ENCODE data around the gene NLGN1. TPM values are rescaled to one million over a fixed set of nuclear protein-coding genes. Genes with fewer than 3 reads are reported as not detected.

Gene NLGN1
- total and polyA plus RNA-seq, 5 experiments from 2014 or later, result not detected

- H3K27ac Mint-ChIP-seq, result no peak overlapping the region
- ATAC-seq (no peak), DNase-seq (no peak)
- H3K27me3 Mint-ChIP-seq, result no peaks in the 10 kb centered on the region
- H3K36me3 Mint-ChIP-seq, result no peaks in the 10 kb centered on the region
- peaks cover 0 to 11% (median 0%) of the 10 kb centered on the region in 9 donors for H3K9me3 Mint-ChIP-seq
- H3K4me1 Mint-ChIP-seq, result peaks cover 0 to 2% (median 0%) of the 10 kb centered on the region in 4 donors
- POLR2A ChIA-PET, result no interaction called here
- H3K4me3 Mint-ChIP-seq, result no peak overlapping the region
Observed at GRCh38 chr3:173622166-173622565, 224.6 kb downstream of the NLGN1 start.

- no peaks in the 10 kb centered on the region for H3K36me3 Mint-ChIP-seq
- POLR2A ChIA-PET, result no interaction called here
- peaks cover 0 to 2% (median 0%) of the 10 kb centered on the region in 4 donors for H3K4me1 Mint-ChIP-seq
Observed at GRCh38 chr3:173624086-173624485, 226.5 kb downstream of the NLGN1 start.

GRCh38 chr3:173630849-173631248 is 233.3 kb downstream of the NLGN1 start:
- peaks cover 0 to 16% (median 0%) of the 10 kb centered on the region in 9 donors for H3K9me3 Mint-ChIP-seq
- H3K27me3 Mint-ChIP-seq, result no peaks in the 10 kb centered on the region
- ATAC-seq (no peak), DNase-seq (no peak)
- H3K27ac Mint-ChIP-seq, result no peak overlapping the region
- H3K4me3 Mint-ChIP-seq, result no peak overlapping the region
- POLR2A ChIA-PET, result no interaction called here
- no peaks in the 10 kb centered on the region for H3K36me3 Mint-ChIP-seq
- H3K4me1 Mint-ChIP-seq, result no peaks in the 10 kb centered on the region

More at GRCh38 chr3:173624086-173624485, 226.5 kb downstream of the NLGN1 start:
- ATAC-seq, result no peak
- no peak for DNase-seq
- Mint-ChIP-seq H3K27me3 (no peaks in the 10 kb centered on the region), H3K4me3 (no peak overlapping the region), H3K9me3 (peaks cover 0 to 11% (median 0%) of the 10 kb centered on the region in 9 donors), H3K27ac (no peak overlapping the region)

- H3K36me3 Mint-ChIP-seq, result no peaks in the 10 kb centered on the region
- no peaks in the 10 kb centered on the region for H3K4me1 Mint-ChIP-seq
- H3K4me3 Mint-ChIP-seq, result no peak overlapping the region
- no peak overlapping the region for H3K27ac Mint-ChIP-seq
- ATAC-seq, result no peak
- DNase-seq, result no peak
- H3K9me3 Mint-ChIP-seq, result peaks cover 0 to 16% (median 0%) of the 10 kb centered on the region in 9 donors
- H3K27me3 Mint-ChIP-seq, result no peaks in the 10 kb centered on the region
- POLR2A ChIA-PET, result no interaction called here
Observed at GRCh38 chr3:173632945-173633344, 235.4 kb downstream of the NLGN1 start.

- Mint-ChIP-seq H3K4me1 (no peaks in the 10 kb centered on the region), H3K27ac (no peak overlapping the region), H3K4me3 (no peak overlapping the region), H3K36me3 (no peaks in the 10 kb centered on the region), H3K27me3 (no peaks in the 10 kb centered on the region), H3K9me3 (peaks cover 0 to 20% (median 0%) of the 10 kb centered on the region in 9 donors)
- DNase-seq (no peak), ATAC-seq (no peak)
- POLR2A ChIA-PET, result no interaction called here
Observed at GRCh38 chr3:173635826-173636225, 238.3 kb downstream of the NLGN1 start.

- POLR2A ChIA-PET, result no interaction called here
- ATAC-seq (no peak), DNase-seq (no peak)
- H3K9me3 Mint-ChIP-seq, result peaks cover 0 to 12% (median 0%) of the 10 kb centered on the region in 9 donors
- no peaks in the 10 kb centered on the region for H3K27me3 Mint-ChIP-seq
- H3K27ac Mint-ChIP-seq, result no peak overlapping the region
- H3K4me3 Mint-ChIP-seq, result no peak overlapping the region
- no peaks in the 10 kb centered on the region for H3K4me1 Mint-ChIP-seq
- H3K36me3 Mint-ChIP-seq, result no peaks in the 10 kb centered on the region
Observed at GRCh38 chr3:173639098-173639497, 241.6 kb downstream of the NLGN1 start.

GRCh38 chr3:173641696-173642095 is 244.2 kb downstream of the NLGN1 start:
- no peak for DNase-seq

GRCh38 chr3:173644086-173645082 is 246.8 kb downstream of the NLGN1 start:
- H3K27ac Mint-ChIP-seq, result no peak overlapping the region
- ATAC-seq, result no peak

More at GRCh38 chr3:173641696-173642095, 244.2 kb downstream of the NLGN1 start:
- Mint-ChIP-seq H3K36me3 (no peaks in the 10 kb centered on the region), H3K9me3 (peaks cover 0 to 12% (median 2%) of the 10 kb centered on the region in 9 donors), H3K27me3 (no peaks in the 10 kb centered on the region), H3K4me3 (no peak overlapping the region), H3K27ac (no peak overlapping the region), H3K4me1 (no peaks in the 10 kb centered on the region)
- POLR2A ChIA-PET, result no interaction called here
- no peak for ATAC-seq

GRCh38 chr3:173650596-173650995 is 253.1 kb downstream of the NLGN1 start:
- Mint-ChIP-seq H3K4me1 (no peaks in the 10 kb centered on the region), H3K27me3 (peaks cover 0 to 3% (median 0%) of the 10 kb centered on the region in 5 donors), H3K27ac (no peak overlapping the region), H3K4me3 (no peak overlapping the region), H3K36me3 (no peaks in the 10 kb centered on the region), H3K9me3 (peaks cover 0 to 27% (median 0%) of the 10 kb centered on the region in 9 donors)
- no peak for ATAC-seq
- POLR2A ChIA-PET, result no interaction called here
- DNase-seq, result no peak

More at GRCh38 chr3:173644086-173645082, 246.8 kb downstream of the NLGN1 start:
- no peaks in the 10 kb centered on the region for H3K36me3 Mint-ChIP-seq
- H3K4me3 Mint-ChIP-seq, result no peak overlapping the region
- no peaks in the 10 kb centered on the region for H3K4me1 Mint-ChIP-seq
- H3K9me3 Mint-ChIP-seq, result peaks cover 0 to 15% (median 3%) of the 10 kb centered on the region in 9 donors
- DNase-seq, result peak in 1 of 10 donors; percentile 50
- H3K27me3 Mint-ChIP-seq, result no peaks in the 10 kb centered on the region
- POLR2A ChIA-PET, result no interaction called here

- Mint-ChIP-seq H3K27me3 (peaks cover 0 to 3% (median 0%) of the 10 kb centered on the region in 5 donors), H3K4me1 (no peaks in the 10 kb centered on the region), H3K27ac (no peak overlapping the region), H3K4me3 (no peak overlapping the region), H3K36me3 (no peaks in the 10 kb centered on the region), H3K9me3 (peaks cover 0 to 14% (median 1%) of the 10 kb centered on the region in 9 donors)
- POLR2A ChIA-PET, result no interaction called here
- no peak for ATAC-seq
- DNase-seq, result no peak
Observed at GRCh38 chr3:173652093-173652492, 254.5 kb downstream of the NLGN1 start.

GRCh38 chr3:173653781-173654180 is 256.2 kb downstream of the NLGN1 start:
- H3K9me3 Mint-ChIP-seq, result peaks cover 0 to 14% (median 6%) of the 10 kb centered on the region in 9 donors
- ATAC-seq, result no peak
- peaks cover 0 to 3% (median 0%) of the 10 kb centered on the region in 5 donors for H3K27me3 Mint-ChIP-seq

GRCh38 chr3:173659972-173660371 is 262.4 kb downstream of the NLGN1 start:
- Mint-ChIP-seq H3K36me3 (no peaks in the 10 kb centered on the region), H3K27ac (no peak overlapping the region), H3K9me3 (peaks cover 0 to 14% (median 0%) of the 10 kb centered on the region in 9 donors), H3K4me3 (no peak overlapping the region), H3K27me3 (no peaks in the 10 kb centered on the region), H3K4me1 (no peaks in the 10 kb centered on the region)
- no peak for DNase-seq
- POLR2A ChIA-PET, result no interaction called here
- ATAC-seq, result no peak

More at GRCh38 chr3:173653781-173654180, 256.2 kb downstream of the NLGN1 start:
- no peaks in the 10 kb centered on the region for H3K36me3 Mint-ChIP-seq
- no peak overlapping the region for H3K27ac Mint-ChIP-seq
- no peak overlapping the region for H3K4me3 Mint-ChIP-seq
- no peak for DNase-seq
- POLR2A ChIA-PET, result no interaction called here
- H3K4me1 Mint-ChIP-seq, result no peaks in the 10 kb centered on the region

GRCh38 chr3:173660645-173661299 is 263.2 kb downstream of the NLGN1 start:
- POLR2A ChIA-PET, result no interaction called here
- H3K27ac Mint-ChIP-seq, result no peak overlapping the region
- no peak for ATAC-seq
- no peak for DNase-seq
- H3K9me3 Mint-ChIP-seq, result peaks cover 0 to 14% (median 0%) of the 10 kb centered on the region in 9 donors
- no peaks in the 10 kb centered on the region for H3K27me3 Mint-ChIP-seq
- no peaks in the 10 kb centered on the region for H3K4me1 Mint-ChIP-seq
- no peak overlapping the region for H3K4me3 Mint-ChIP-seq
- no peaks in the 10 kb centered on the region for H3K36me3 Mint-ChIP-seq

Measured in naive thymus-derived CD8-positive, alpha-beta T cell (primary cell).